Measurements from ENCODE around the gene SLC9A9. TPM values are rescaled to one million over a fixed set of nuclear protein-coding genes. Genes with fewer than 3 reads are reported as not detected.

The SLC9A9 gene
- total RNA-seq, 4 donors from 2014 or later, result 12.8 to 63.8 (median 33.3) TPM

- intact Hi-C loops (cut with DNase I; ENCODE audit: low total_unique reads), result no loop called here
- Histone ChIP-seq H3K27me3 (no peaks in the 10 kb centered on the region), H3K4me1 (no peaks in the 10 kb centered on the region), H3K4me3 (no peak overlapping the region), H3K9me3 (no peaks in the 10 kb centered on the region), H3K36me3 (no peaks in the 10 kb centered on the region), H3K27ac (no peak overlapping the region)
- TF ChIP-seq CTCF (IDR thresholded peaks at IDR 0.05) (no peak), POLR2A (IDR thresholded peaks at IDR 0.05) (no peak)
- no peak for DNase-seq
Observed at GRCh38 chr3:143814443-143814889, 33.8 kb downstream of the SLC9A9 start.

GRCh38 chr3:143812481-143812880 lies 35.8 kb downstream of the SLC9A9 start:
- no peaks in the 10 kb centered on the region for H3K27me3 ChIP-seq
- no peaks in the 10 kb centered on the region for H3K36me3 ChIP-seq
- no peaks in the 10 kb centered on the region for H3K9me3 ChIP-seq
- TF ChIP-seq CTCF (IDR thresholded peaks at IDR 0.05), result no peak
- no peak for TF ChIP-seq POLR2A (IDR thresholded peaks at IDR 0.05)
- DNase-seq, result no peak
- H3K4me1 ChIP-seq, result no peaks in the 10 kb centered on the region
- no peak overlapping the region for H3K27ac ChIP-seq
- H3K4me3 ChIP-seq, result no peak overlapping the region
- intact Hi-C loops (cut with DNase I; ENCODE audit: low total_unique reads), result no loop called here

DNA sequence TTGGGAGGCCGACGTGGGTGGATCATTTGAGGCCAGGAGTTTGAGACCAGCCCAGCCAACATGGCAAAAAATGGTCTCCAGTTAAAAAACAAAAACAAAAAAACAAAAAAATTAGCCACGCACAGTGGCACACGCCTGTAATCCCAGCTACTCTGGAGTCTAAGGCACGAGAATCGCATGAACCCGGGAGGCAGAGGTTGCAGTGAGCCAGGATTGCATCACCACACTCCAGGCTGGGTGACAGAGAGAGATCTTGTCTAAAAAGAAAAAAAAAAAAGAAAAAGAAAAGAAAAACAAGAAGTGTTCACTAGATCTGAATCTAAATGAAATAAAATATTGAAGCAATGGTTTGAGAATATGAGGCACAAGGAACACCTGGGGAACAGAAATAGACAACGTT lies 36.7 kb downstream of the SLC9A9 start:
- H3K27ac ChIP-seq, result no peak overlapping the region
- peak in 1 of 2 donors; percentile 41 for DNase-seq
- H3K4me1 ChIP-seq, result no peaks in the 10 kb centered on the region
- no peaks in the 10 kb centered on the region for H3K9me3 ChIP-seq
- no peaks in the 10 kb centered on the region for H3K36me3 ChIP-seq
- TF ChIP-seq POLR2A (IDR thresholded peaks at IDR 0.05) (no peak), CTCF (IDR thresholded peaks at IDR 0.05) (no peak)
- H3K4me3 ChIP-seq, result no peak overlapping the region
- no peaks in the 10 kb centered on the region for H3K27me3 ChIP-seq
- intact Hi-C loops (cut with DNase I; ENCODE audit: low total_unique reads), result no loop called here

DNA sequence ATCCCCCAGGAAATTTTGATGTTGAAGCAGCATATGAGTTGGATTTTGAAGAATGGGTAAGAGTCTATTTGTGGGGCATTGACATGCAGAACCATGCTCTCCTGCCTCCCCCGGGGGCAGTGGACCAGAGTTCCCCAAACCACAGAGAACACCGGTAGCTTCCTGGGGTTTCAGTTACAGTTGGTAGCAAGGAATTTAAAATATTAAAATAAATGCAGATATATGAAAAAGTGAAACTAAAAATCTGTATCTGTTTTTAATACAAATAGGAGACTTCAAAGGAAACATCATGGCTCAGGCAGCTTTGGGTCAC lies 37.4 kb downstream of the SLC9A9 start:
- no peaks in the 10 kb centered on the region for H3K4me1 ChIP-seq
- no peak for DNase-seq
- H3K27ac ChIP-seq, result no peak overlapping the region
- no peaks in the 10 kb centered on the region for H3K27me3 ChIP-seq
- H3K36me3 ChIP-seq, result no peaks in the 10 kb centered on the region
- H3K9me3 ChIP-seq, result no peaks in the 10 kb centered on the region
- H3K4me3 ChIP-seq, result no peak overlapping the region
- intact Hi-C loops (cut with DNase I; ENCODE audit: low total_unique reads), result no loop called here
- no peak for TF ChIP-seq POLR2A (IDR thresholded peaks at IDR 0.05)
- TF ChIP-seq CTCF (IDR thresholded peaks at IDR 0.05), result no peak

GRCh38 chr3:143810166-143810952 lies 37.9 kb downstream of the SLC9A9 start:
- intact Hi-C loops (cut with DNase I; ENCODE audit: low total_unique reads), result no loop called here
- no peak overlapping the region for H3K27ac ChIP-seq
- no peaks in the 10 kb centered on the region for H3K4me1 ChIP-seq
- no peak for TF ChIP-seq CTCF (IDR thresholded peaks at IDR 0.05)
- no peak for TF ChIP-seq POLR2A (IDR thresholded peaks at IDR 0.05)
- no peak overlapping the region for H3K4me3 ChIP-seq
- H3K36me3 ChIP-seq, result no peaks in the 10 kb centered on the region
- no peaks in the 10 kb centered on the region for H3K9me3 ChIP-seq
- no peaks in the 10 kb centered on the region for H3K27me3 ChIP-seq
- no peak for DNase-seq

Measured in uterus (tissue), 4 donors.